ENCODE results near the gene SLC19A2.

The SLC19A2 gene

GRCh38 chr1:169528215-169529067, 42.7 kb upstream of the SLC19A2 start:
- ChIA-PET POLR2A (interaction anchor here (1.3 kb wide), 1 partner anchor 160 kb away, joined by 3 read pairs; the partner anchor contains the start of genes BLZF1 and NME7), CTCF (interaction anchor here (0.6 to 1.0 kb wide), 2 partner anchors 414 to 925 kb away, joined by 3 to 5 read pairs; no protein-coding TSS in a partner anchor)
- TF ChIP-seq TARDBP (IDR thresholded peaks at IDR 0.05) (no peak), BHLHE40 (IDR thresholded peaks at IDR 0.05; ENCODE audit: borderline replicate concordance) (no peak), ZNF384 (IDR thresholded peaks at IDR 0.05) (no peak), ELF4 (IDR thresholded peaks at IDR 0.05) (no peak), ARNT (IDR thresholded peaks at IDR 0.05) (no peak), SP1 (IDR thresholded peaks at IDR 0.05) (no peak), HDGF (IDR thresholded peaks at IDR 0.05; ENCODE audit: borderline replicate concordance) (no peak), SUZ12 (IDR thresholded peaks at IDR 0.05) (no peak), NFRKB (IDR thresholded peaks at IDR 0.05) (no peak), FOXA1 (IDR thresholded peaks at IDR 0.05) (no peak), CTBP1 (IDR thresholded peaks at IDR 0.05; ENCODE audit: borderline replicate concordance) (no peak), LEF1 (IDR thresholded peaks at IDR 0.05; ENCODE audit: borderline replicate concordance) (no peak), FOXM1 (IDR thresholded peaks at IDR 0.05; ENCODE audit: borderline replicate concordance) (no peak), L3MBTL2 (conservative IDR thresholded peaks at IDR 0.05) (no peak), FOXK2 (IDR thresholded peaks at IDR 0.05) (no peak), PKNOX1 (IDR thresholded peaks at IDR 0.05) (no peak)
- DNase-seq (ENCODE audit: extremely low spot score): no peak

GRCh38 chr1:169527451-169528214, 41.9 kb upstream of the SLC19A2 start:
- ChIA-PET CTCF (no interaction called here), POLR2A (no interaction called here)
- DNase-seq (ENCODE audit: extremely low spot score): no peak
- TF ChIP-seq NFRKB (IDR thresholded peaks at IDR 0.05): no peak
- no peak for TF ChIP-seq ELF4 (IDR thresholded peaks at IDR 0.05)
- TF ChIP-seq ZNF384 (IDR thresholded peaks at IDR 0.05): no peak
- no peak for TF ChIP-seq FOXK2 (IDR thresholded peaks at IDR 0.05)
- no peak for TF ChIP-seq SP1 (IDR thresholded peaks at IDR 0.05)

GRCh38 chr1:169527001-169527400, 41.3 kb upstream of the SLC19A2 start:
- ChIA-PET POLR2A (no interaction called here), CTCF (no interaction called here)
- no peak for TF ChIP-seq BHLHE40 (IDR thresholded peaks at IDR 0.05; ENCODE audit: borderline replicate concordance)
- no peak for TF ChIP-seq CTBP1 (IDR thresholded peaks at IDR 0.05; ENCODE audit: borderline replicate concordance)
- no peak for TF ChIP-seq FOXA1 (IDR thresholded peaks at IDR 0.05)
- TF ChIP-seq SUZ12 (IDR thresholded peaks at IDR 0.05): no peak
- no peak for TF ChIP-seq HDGF (IDR thresholded peaks at IDR 0.05; ENCODE audit: borderline replicate concordance)
- TF ChIP-seq LEF1 (IDR thresholded peaks at IDR 0.05; ENCODE audit: borderline replicate concordance): no peak
- no peak for TF ChIP-seq ELF4 (IDR thresholded peaks at IDR 0.05)
- no peak for TF ChIP-seq FOXM1 (IDR thresholded peaks at IDR 0.05; ENCODE audit: borderline replicate concordance)
- no peak for TF ChIP-seq PKNOX1 (IDR thresholded peaks at IDR 0.05)
- TF ChIP-seq TARDBP (IDR thresholded peaks at IDR 0.05): no peak
- no peak for TF ChIP-seq FOXK2 (IDR thresholded peaks at IDR 0.05)
- no peak for TF ChIP-seq ARNT (IDR thresholded peaks at IDR 0.05)
- TF ChIP-seq NFRKB (IDR thresholded peaks at IDR 0.05): no peak
- TF ChIP-seq SP1 (IDR thresholded peaks at IDR 0.05): no peak
- no peak for TF ChIP-seq ZNF384 (IDR thresholded peaks at IDR 0.05)
- DNase-seq (ENCODE audit: extremely low spot score): no peak

- ChIA-PET POLR2A (no interaction called here), CTCF (interaction anchor here (0.5 to 0.7 kb wide), 2 partner anchors 10 to 90 kb away, joined by 3 to 10 read pairs; no protein-coding TSS in a partner anchor)
- TF ChIP-seq CTBP1 (IDR thresholded peaks at IDR 0.05; ENCODE audit: borderline replicate concordance): no peak
- TF ChIP-seq HDGF (IDR thresholded peaks at IDR 0.05; ENCODE audit: borderline replicate concordance): no peak
- TF ChIP-seq BHLHE40 (IDR thresholded peaks at IDR 0.05; ENCODE audit: borderline replicate concordance): no peak
- no peak for TF ChIP-seq ELF4 (IDR thresholded peaks at IDR 0.05)
- no peak for TF ChIP-seq SUZ12 (IDR thresholded peaks at IDR 0.05)
- no peak for DNase-seq (ENCODE audit: extremely low spot score)
These were observed 40.5 kb upstream of the SLC19A2 start for GRCh38 chr1:169526120-169526832.

GRCh38 chr1:169525391-169525790, 39.6 kb upstream of the SLC19A2 start:
- CTCF ChIA-PET: no interaction called here
- POLR2A ChIA-PET: no interaction called here

More at GRCh38 chr1:169525391-169525790, 39.6 kb upstream of the SLC19A2 start:
- DNase-seq (ENCODE audit: extremely low spot score): no peak
- TF ChIP-seq FOXK2 (IDR thresholded peaks at IDR 0.05) (no peak), PKNOX1 (IDR thresholded peaks at IDR 0.05) (no peak), BHLHE40 (IDR thresholded peaks at IDR 0.05; ENCODE audit: borderline replicate concordance) (no peak), NFRKB (IDR thresholded peaks at IDR 0.05) (no peak), LEF1 (IDR thresholded peaks at IDR 0.05; ENCODE audit: borderline replicate concordance) (no peak), ZNF384 (IDR thresholded peaks at IDR 0.05) (no peak), HDGF (IDR thresholded peaks at IDR 0.05; ENCODE audit: borderline replicate concordance) (no peak), L3MBTL2 (conservative IDR thresholded peaks at IDR 0.05) (no peak), TARDBP (IDR thresholded peaks at IDR 0.05) (no peak), FOXA1 (IDR thresholded peaks at IDR 0.05) (no peak), SUZ12 (IDR thresholded peaks at IDR 0.05) (no peak)

All from HEK293T (cell line).